GM12892 (cell line): ENCODE data around the gene RPS16.

ENCODE experiments used
- POLR2A ChIP-seq: IDR thresholded peaks from 2 replicates; pipeline ENCODE4 v1.6.1; 2011; ENCODE audit warnings: low read depth, low read length, control low read depth
- POLR2AphosphoS5 ChIP-seq: IDR thresholded peaks from 2 replicates; pipeline ENCODE4 v1.6.1; 2011; ENCODE audit warnings: low read depth, low read length, control low read depth

DNA sequence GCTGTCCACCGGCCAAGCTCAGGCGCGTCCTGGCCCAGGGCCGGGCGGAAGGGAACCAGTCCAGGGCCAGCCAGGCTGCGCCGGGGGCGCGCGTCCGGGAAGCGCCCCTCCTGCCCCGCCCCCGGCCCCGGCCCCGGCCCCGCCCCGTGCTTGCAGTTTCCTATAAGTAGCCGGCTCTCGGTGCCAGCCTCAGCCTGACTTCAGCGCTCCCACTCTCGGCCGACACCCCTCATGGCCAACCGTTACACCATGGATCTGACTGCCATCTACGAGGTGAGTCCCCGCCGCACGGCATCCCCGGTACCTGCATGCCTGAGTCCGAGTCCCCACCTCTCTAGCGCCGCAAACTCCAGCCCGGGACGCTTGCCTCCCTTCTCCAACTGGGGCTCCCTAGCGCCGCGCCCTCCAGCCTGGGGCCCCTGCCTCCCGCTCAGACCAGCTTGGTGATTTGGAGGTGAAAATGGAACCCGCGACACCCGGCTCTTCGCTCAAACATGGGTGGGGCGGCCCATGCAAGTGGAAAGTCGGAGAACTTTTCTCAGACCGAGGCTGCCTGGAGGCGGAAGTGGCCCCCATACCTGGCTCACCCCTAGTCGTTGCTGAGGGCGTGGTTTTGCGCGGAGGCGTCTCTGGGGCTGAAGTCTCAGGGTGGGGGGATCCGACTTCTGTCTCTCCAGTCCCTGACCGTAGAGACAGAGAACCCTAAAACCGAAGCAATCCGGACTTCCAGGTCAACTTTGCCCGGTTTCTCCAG lies 28.9 kb downstream of the RPS16 start, which contains the start of gene ZFP36:
- TF ChIP-seq POLR2A (peak; percentile 98), POLR2AphosphoS5 (peak; percentile 99)
